MCF 10A (cell line): Measurements from ENCODE around the gene CDCA7. TPM values are rescaled to one million over a fixed set of nuclear protein-coding genes. Genes with fewer than 3 reads are reported as not detected.
A peak's percentile ranks its signal among the peaks of the same experiment; 100 is the strongest.

Source experiments
- BruUV-seq: library from RNA; stranded (reverse); fragments of 400-500 nt; replicated peaks from 2 replicates; lab custom pipeline; 2021; lab: Mats Ljungman, UMichigan
- CTCF ChIA-PET: fragments of 300-600 bp; sonication (Branson Sonifier 250); formaldehyde crosslinking; extraction: SDS; loops from one replicate; lab custom pipeline; 2021; ENCODE audit warnings: antibody characterized with exemption, inconsistent platforms; lab: Yijun Ruan, JAX
- POLR2A ChIA-PET: fragments of 300-600, 350-650 bp; sonication (Branson Sonifier 250); formaldehyde crosslinking; extraction: SDS; loops from one replicate; lab custom pipeline; 2020; ENCODE audit warnings: antibody characterized with exemption, inconsistent platforms; lab: Yijun Ruan, JAX
- DNase-seq: peaks from one replicate; pipeline ENCODE4 v3.0.0-alpha.2; 2018; ENCODE audit not compliant: unreplicated experiment
- H3K27ac Mint-ChIP-seq: one replicate; pipeline ENCODE4 v1.8.0; 2022; ENCODE audit warnings: mild to moderate bottlenecking, low read depth, mixed read lengths; ENCODE audit not compliant: unreplicated experiment
- H3K27me3 Mint-ChIP-seq: one replicate; pipeline ENCODE4 v1.8.0; 2022; ENCODE audit warnings: mixed read lengths; ENCODE audit not compliant: insufficient read depth, unreplicated experiment
- H3K36me3 Mint-ChIP-seq: one replicate; pipeline ENCODE4 v1.8.0; 2022; ENCODE audit warnings: mild to moderate bottlenecking, moderate library complexity, mixed read lengths; ENCODE audit not compliant: insufficient read depth, unreplicated experiment
- H3K4me1 Mint-ChIP-seq: one replicate; pipeline ENCODE4 v1.8.0; 2022; ENCODE audit warnings: mixed read lengths; ENCODE audit not compliant: insufficient read depth, unreplicated experiment
- H3K4me3 Mint-ChIP-seq: one replicate; pipeline ENCODE4 v1.8.0; 2022; ENCODE audit warnings: mild to moderate bottlenecking, moderate library complexity, mixed read lengths; ENCODE audit not compliant: unreplicated experiment
- H3K9me3 Mint-ChIP-seq: one replicate; pipeline ENCODE4 v1.8.0; 2022; ENCODE audit warnings: mixed read lengths; ENCODE audit not compliant: unreplicated experiment
- intact Hi-C: fragments of 100-400 bp; cut with micrococcal nuclease; formaldehyde crosslinking; loops from 2 replicates; pipeline ENCODE4 v1.14.1; 2022
- total RNA-seq: library from RNA; stranded (reverse); gene quantifications from 2 replicates; pipeline ENCODE4 v1.2.3, GENCODE V29; 2022
- TF ChIP-seq, protein P1 (sequence below): fragments of 200-600 bp; IDR thresholded peaks from one replicate; pipeline ENCODE4 v1.8.0; 2022; ENCODE audit warnings: antibody characterized with exemption, mild to moderate bottlenecking; ENCODE audit not compliant: unreplicated experiment

The CDCA7 gene
- total RNA-seq, 1 experiment from 2014 or later = 14.0 TPM

DNA sequence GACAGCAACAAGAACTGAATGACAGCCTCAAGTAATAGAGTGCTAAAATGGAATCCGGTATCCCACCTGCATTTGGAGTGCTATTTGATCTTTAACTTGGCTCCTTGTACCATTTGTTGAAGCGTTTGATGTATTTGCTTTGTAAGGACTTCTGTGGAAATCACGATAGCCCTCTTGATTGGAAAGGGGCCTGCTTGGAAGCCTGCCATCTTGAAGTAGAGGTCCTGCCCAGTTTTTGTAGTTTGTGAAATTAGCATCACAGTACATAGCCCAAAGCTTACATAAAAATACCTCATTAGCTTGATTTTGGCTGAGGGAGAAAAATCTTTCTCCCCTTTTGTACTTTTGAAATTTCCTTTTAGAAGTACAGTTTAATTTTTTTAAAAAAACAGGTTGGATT is 2.7 kb downstream of the CDCA7 start:
- CTCF ChIA-PET = interaction anchor here (0.6 to 0.7 kb wide), 2 partner anchors 43 to 544 kb away, joined by 3 read pairs; no protein-coding TSS in a partner anchor
- intact Hi-C loops = loop anchor here (5.0 to 10.0 kb wide), 2 partner anchors 113 to 330 kb away; no protein-coding TSS in a partner anchor
- peaks cover 2% of the 10 kb centered on the region for H3K27me3 Mint-ChIP-seq

DNA sequence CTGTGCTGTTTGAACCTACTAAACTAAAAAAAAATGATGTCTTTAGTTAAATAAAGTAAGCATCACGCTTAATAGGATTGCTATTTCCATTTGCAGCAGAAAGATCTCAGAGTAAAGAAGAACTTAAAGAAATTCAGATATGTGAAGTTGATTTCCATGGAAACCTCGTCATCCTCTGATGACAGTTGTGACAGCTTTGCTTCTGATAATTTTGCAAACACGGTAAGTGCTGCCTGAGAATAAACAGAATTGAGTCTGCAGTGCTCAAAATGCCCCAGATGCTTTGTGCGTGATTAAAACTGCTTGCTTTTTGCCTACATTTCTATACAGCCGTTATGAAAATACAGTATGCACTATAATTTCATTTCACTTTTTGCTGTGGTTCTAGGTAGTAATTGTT is 3.9 kb downstream of the CDCA7 start:
- H3K4me3 Mint-ChIP-seq = no peak overlapping the region
- no peak for DNase-seq
- no peaks in the 10 kb centered on the region for H3K27me3 Mint-ChIP-seq
- peaks cover 28% of the 10 kb centered on the region for H3K36me3 Mint-ChIP-seq
- TF ChIP-seq, protein P1, sequence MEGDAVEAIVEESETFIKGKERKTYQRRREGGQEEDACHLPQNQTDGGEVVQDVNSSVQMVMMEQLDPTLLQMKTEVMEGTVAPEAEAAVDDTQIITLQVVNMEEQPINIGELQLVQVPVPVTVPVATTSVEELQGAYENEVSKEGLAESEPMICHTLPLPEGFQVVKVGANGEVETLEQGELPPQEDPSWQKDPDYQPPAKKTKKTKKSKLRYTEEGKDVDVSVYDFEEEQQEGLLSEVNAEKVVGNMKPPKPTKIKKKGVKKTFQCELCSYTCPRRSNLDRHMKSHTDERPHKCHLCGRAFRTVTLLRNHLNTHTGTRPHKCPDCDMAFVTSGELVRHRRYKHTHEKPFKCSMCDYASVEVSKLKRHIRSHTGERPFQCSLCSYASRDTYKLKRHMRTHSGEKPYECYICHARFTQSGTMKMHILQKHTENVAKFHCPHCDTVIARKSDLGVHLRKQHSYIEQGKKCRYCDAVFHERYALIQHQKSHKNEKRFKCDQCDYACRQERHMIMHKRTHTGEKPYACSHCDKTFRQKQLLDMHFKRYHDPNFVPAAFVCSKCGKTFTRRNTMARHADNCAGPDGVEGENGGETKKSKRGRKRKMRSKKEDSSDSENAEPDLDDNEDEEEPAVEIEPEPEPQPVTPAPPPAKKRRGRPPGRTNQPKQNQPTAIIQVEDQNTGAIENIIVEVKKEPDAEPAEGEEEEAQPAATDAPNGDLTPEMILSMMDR = no peak
- no TSS peak for BruUV-seq
- intact Hi-C loops = loop anchor here (5.0 to 10.0 kb wide), 2 partner anchors 114 to 331 kb away; no protein-coding TSS in a partner anchor
- ChIA-PET POLR2A (interaction anchor here (1.1 kb wide), 1 partner anchor 13 kb away, joined by 3 read pairs; no protein-coding TSS in a partner anchor), CTCF (interaction anchor here (0.6 kb wide), 1 partner anchor 551 kb away, joined by 3 read pairs; no protein-coding TSS in a partner anchor)
- H3K27ac Mint-ChIP-seq = no peak overlapping the region
- no peaks in the 10 kb centered on the region for H3K9me3 Mint-ChIP-seq
- peaks cover 14% of the 10 kb centered on the region for H3K4me1 Mint-ChIP-seq

More for the DNA sequence above, 2.7 kb downstream of the CDCA7 start:
- Mint-ChIP-seq H3K36me3 (peaks cover 17% of the 10 kb centered on the region), H3K9me3 (no peaks in the 10 kb centered on the region), H3K4me1 (peaks cover 14% of the 10 kb centered on the region), H3K4me3 (no peak overlapping the region), H3K27ac (no peak overlapping the region)
- POLR2A ChIA-PET = interaction anchor here (0.8 kb wide), 2 partner anchors 11 to 66 kb away, joined by 3 read pairs; no protein-coding TSS in a partner anchor
- TF ChIP-seq, protein P1 = no peak
- BruUV-seq = no TSS peak
- DNase-seq = no peak

DNA sequence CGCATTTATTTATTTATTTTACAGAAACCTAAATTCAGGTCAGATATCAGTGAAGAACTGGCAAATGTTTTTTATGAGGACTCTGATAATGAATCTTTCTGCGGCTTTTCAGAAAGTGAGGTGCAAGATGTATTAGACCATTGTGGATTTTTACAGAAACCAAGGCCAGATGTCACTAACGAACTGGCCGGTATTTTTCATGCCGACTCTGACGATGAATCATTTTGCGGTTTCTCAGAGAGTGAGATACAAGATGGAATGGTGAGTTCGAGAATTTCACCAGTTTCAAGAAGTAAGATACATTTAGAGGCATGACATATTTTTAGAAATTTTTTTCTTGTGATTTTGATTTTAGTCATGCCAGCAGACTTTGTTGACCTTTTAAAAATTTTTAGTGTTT is 4.6 kb downstream of the CDCA7 start:
- Mint-ChIP-seq H3K4me3 (no peak overlapping the region), H3K9me3 (no peaks in the 10 kb centered on the region), H3K36me3 (peaks cover 34% of the 10 kb centered on the region), H3K4me1 (peaks cover 14% of the 10 kb centered on the region), H3K27me3 (no peaks in the 10 kb centered on the region), H3K27ac (no peak overlapping the region)
- DNase-seq = no peak
- POLR2A ChIA-PET = interaction anchor here (1.1 kb wide), 1 partner anchor 13 kb away, joined by 3 read pairs; no protein-coding TSS in a partner anchor
- CTCF ChIA-PET = no interaction called here
- BruUV-seq = no TSS peak
- intact Hi-C loops = loop anchor here (5.0 to 10.0 kb wide), 2 partner anchors 114 to 332 kb away; no protein-coding TSS in a partner anchor
- TF ChIP-seq, protein P1 = no peak

DNA sequence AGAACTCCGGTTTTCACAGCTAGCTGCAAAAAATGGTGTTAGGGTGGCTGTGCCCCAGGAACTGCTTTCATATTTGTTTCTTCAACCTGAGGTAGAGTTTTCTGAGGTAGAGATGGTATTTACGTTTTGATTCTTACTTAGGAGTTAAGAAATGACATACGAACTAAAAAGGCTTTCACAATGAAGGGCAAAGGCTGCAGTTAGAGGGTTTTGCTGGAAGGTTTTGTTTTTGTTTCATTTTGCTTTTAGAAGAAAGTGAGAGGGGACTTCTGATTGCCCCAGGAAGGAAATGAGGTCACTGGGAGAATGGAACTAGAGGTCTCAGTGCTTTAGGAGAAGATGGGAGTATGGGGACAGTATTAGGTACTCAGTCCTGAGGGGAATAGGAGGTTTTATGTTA is 15.5 kb downstream of the CDCA7 start:
- Mint-ChIP-seq H3K27me3 (no peaks in the 10 kb centered on the region), H3K36me3 (peaks cover 30% of the 10 kb centered on the region), H3K27ac (peak overlapping the region; percentile 84), H3K9me3 (no peaks in the 10 kb centered on the region), H3K4me1 (peaks cover 7% of the 10 kb centered on the region), H3K4me3 (no peak overlapping the region)
- intact Hi-C loops = no loop called here
- BruUV-seq = no TSS peak
- no peak for DNase-seq
- ChIA-PET POLR2A (interaction anchor here (0.9 kb wide), 1 partner anchor 14 kb away, joined by 3 read pairs; no protein-coding TSS in a partner anchor), CTCF (no interaction called here)
- TF ChIP-seq, protein P1 = no peak
